Kidney (tissue), 14 donors: ENCODE results near the gene PEA15. TPM values are rescaled to one million over a fixed set of nuclear protein-coding genes. Genes with fewer than 3 reads are reported as not detected.

ENCODE experiments used
- DNase-seq, 5 donors: peaks; one replicate each; pipeline ENCODE4 v3.0.0-alpha.2; 2013 to 2020
- FAIRE-seq: peaks from 2 replicates; lab custom pipeline; 2012; peaks lifted over from hg19 to GRCh38; lab: Jason Lieb, UNC
- H3K27ac ChIP-seq, 2 donors: one replicate each; pipeline ENCODE4 v1.7.0; 2013; ENCODE audit warnings: low read depth in 2 of 2, low read length in 2 of 2, inconsistent platforms in 1 of 2
- H3K27me3 ChIP-seq: one replicate; pipeline ENCODE4 v1.7.1; 2013; ENCODE audit warnings: low read length, inconsistent platforms; ENCODE audit not compliant: control insufficient read depth, insufficient read depth
- H3K36me3 ChIP-seq, 3 donors: one replicate each; pipeline versions ENCODE4 v1.7.0 to v1.7.1; 2013; ENCODE audit warnings: low read length in 3 of 3, control low read depth in 1 of 3, inconsistent platforms in 1 of 3; ENCODE audit not compliant: insufficient read depth in 3 of 3, control insufficient read depth in 2 of 3
- H3K4me1 ChIP-seq, 3 donors: one replicate each; pipeline versions ENCODE4 v1.7.0 to v1.7.1; 2013; ENCODE audit warnings: low read length in 3 of 3, inconsistent platforms in 1 of 3, low read depth in 1 of 3; ENCODE audit not compliant: control insufficient read depth in 2 of 3, insufficient read depth in 2 of 3
- H3K4me3 ChIP-seq, 3 donors: one replicate each; pipeline versions ENCODE4 v1.7.0 to v1.8.1; 2013; ENCODE audit warnings: low read length in 3 of 3, control low read depth in 1 of 3, inconsistent platforms in 1 of 3
- H3K9ac ChIP-seq, 3 donors: one replicate each; pipeline versions ENCODE4 v1.7.0 to v1.7.1; 2013; ENCODE audit warnings: low read length in 3 of 3, control low read depth in 1 of 3, inconsistent platforms in 1 of 3
- H3K9me3 ChIP-seq, 3 donors: one replicate each; pipeline versions ENCODE4 v1.7.0 to v1.7.1; 2013; ENCODE audit warnings: low read length in 3 of 3, control low read depth in 1 of 3, inconsistent platforms in 1 of 3; ENCODE audit not compliant: control insufficient read depth in 2 of 3, insufficient read depth in 1 of 3
- CTCF ChIP-seq: IDR thresholded peaks from 3 replicates; pipeline ENCODE4 v1.5.1; 2012; ENCODE audit warnings: mild to moderate bottlenecking, moderate library complexity, borderline replicate concordance; ENCODE audit not compliant: insufficient read depth; ENCODE audit errors: extremely low read depth
- intact Hi-C: fragments of 100-400 bp; cut with DNase I; formaldehyde crosslinking; loops from one replicate; pipeline ENCODE4 v1.11.1; 2022
- polyA plus RNA-seq: library from polyadenylated mRNA; stranded (reverse); fragments of 350-450 nt; fragmentation: Illumina TruSeq; extraction: RNeasy Lipid Tissue Mini Kit (QIAGEN cat#74804); gene quantifications from one replicate; pipeline ENCODE4 v1.2.3, GENCODE V29; 2014; ENCODE audit warnings: low read depth, low replicate concordance; ENCODE audit not compliant: insufficient read depth
- total RNA-seq: library from RNA; stranded (reverse); fragmentation: NEBNext Ultra II Directional; extraction: Animal tissue kit (Norgen Biotek cat#: 25700); gene quantifications from one replicate; pipeline ENCODE4 v1.2.1, GENCODE V29; 2021
- donor health status: control.
- donor health status: control.
- donor health status: control.
- donor health status: control.
- donor health status: control.
- donor health status: DM: yes; HTN: yes; CAD: no.
- donor health status: Normal renal cell carcinoma (clear cell type).

The PEA15 gene
- total and polyA plus RNA-seq, 2 donors from 2014 or later = 112 to 143 TPM

- FAIRE-seq = peak; percentile 92
- DNase-seq = peak; percentile 63 to 92 (median 71)
- TF ChIP-seq CTCF = peak; percentile 84
- intact Hi-C loops = no loop called here
- no peaks in the 10 kb centered on the region for H3K27me3 ChIP-seq
- H3K9me3 ChIP-seq = no peaks in the 10 kb centered on the region
- H3K4me1 ChIP-seq = peaks cover 3 to 32% (median 3%) of the 10 kb centered on the region in 3 donors
- no peak overlapping the region for H3K27ac ChIP-seq
- peak overlapping the region in 1 of 3 donors; percentile 23 for H3K9ac ChIP-seq
- H3K36me3 ChIP-seq = no peaks in the 10 kb centered on the region
- no peak overlapping the region for H3K4me3 ChIP-seq
Observed at GRCh38 chr1:160251687-160252526, 46.7 kb downstream of the PEA15 start.

GRCh38 chr1:160255781-160256300 is 50.7 kb downstream of the PEA15 start:
- Histone ChIP-seq H3K9me3 (no peaks in the 10 kb centered on the region), H3K4me1 (peaks cover 3 to 28% (median 11%) of the 10 kb centered on the region in 3 donors), H3K36me3 (no peaks in the 10 kb centered on the region), H3K9ac (no peak overlapping the region), H3K27ac (no peak overlapping the region), H3K27me3 (no peaks in the 10 kb centered on the region), H3K4me3 (no peak overlapping the region)
- no peak for TF ChIP-seq CTCF
- intact Hi-C loops = no loop called here
- no peak for FAIRE-seq
- no peak for DNase-seq

GRCh38 chr1:160256396-160257046 is 51.3 kb downstream of the PEA15 start:
- intact Hi-C loops = no loop called here

More at GRCh38 chr1:160256396-160257046, 51.3 kb downstream of the PEA15 start:
- Histone ChIP-seq H3K9ac (no peak overlapping the region), H3K4me1 (peaks cover 3 to 22% (median 15%) of the 10 kb centered on the region in 3 donors), H3K9me3 (no peaks in the 10 kb centered on the region), H3K27ac (no peak overlapping the region), H3K4me3 (no peak overlapping the region), H3K36me3 (no peaks in the 10 kb centered on the region), H3K27me3 (no peaks in the 10 kb centered on the region)
- DNase-seq (no peak), FAIRE-seq (no peak)
- no peak for TF ChIP-seq CTCF
